Muscle layer of colon (tissue), 2 donors: Measurements from ENCODE around the gene ARSG.
"Not testable (repeated sequence)": the region's sequence is repeated elsewhere in the genome, so short reads cannot be mapped to it uniquely, and the experiment has no call there.

ENCODE experiments used
- H3K27ac ChIP-seq: one replicate; pipeline ENCODE4 v1.7.0; 2013; ENCODE audit warnings: low read depth, mild to moderate bottlenecking, low read length, moderate library complexity
- H3K27me3 ChIP-seq, 2 donors: one replicate each; pipeline ENCODE4 v1.7.0; 2013; ENCODE audit warnings: low read length in 2 of 2, mild to moderate bottlenecking in 2 of 2; ENCODE audit not compliant: insufficient read depth in 2 of 2, control insufficient read depth in 1 of 2
- H3K36me3 ChIP-seq: one replicate; pipeline ENCODE4 v1.7.0; 2013; ENCODE audit warnings: mild to moderate bottlenecking, low read length; ENCODE audit not compliant: insufficient read depth
- H3K4me1 ChIP-seq: one replicate; pipeline ENCODE4 v1.7.0; 2013; ENCODE audit warnings: mild to moderate bottlenecking, low read length; ENCODE audit not compliant: insufficient read depth
- H3K4me3 ChIP-seq, 2 donors: one replicate each; pipeline ENCODE4 v1.7.0; 2013; ENCODE audit warnings: low read length in 2 of 2, low read depth in 1 of 2, mild to moderate bottlenecking in 1 of 2, moderate library complexity in 1 of 2
- H3K9ac ChIP-seq: one replicate; pipeline ENCODE4 v1.7.0; 2013; ENCODE audit warnings: low read length
- H3K9me3 ChIP-seq: one replicate; pipeline ENCODE4 v1.7.0; 2013; ENCODE audit warnings: mild to moderate bottlenecking, low read length
- donor health status: abdominal sarcoma.
- donor health status: Adenocarcinoma of cecum.

Gene ARSG

DNA sequence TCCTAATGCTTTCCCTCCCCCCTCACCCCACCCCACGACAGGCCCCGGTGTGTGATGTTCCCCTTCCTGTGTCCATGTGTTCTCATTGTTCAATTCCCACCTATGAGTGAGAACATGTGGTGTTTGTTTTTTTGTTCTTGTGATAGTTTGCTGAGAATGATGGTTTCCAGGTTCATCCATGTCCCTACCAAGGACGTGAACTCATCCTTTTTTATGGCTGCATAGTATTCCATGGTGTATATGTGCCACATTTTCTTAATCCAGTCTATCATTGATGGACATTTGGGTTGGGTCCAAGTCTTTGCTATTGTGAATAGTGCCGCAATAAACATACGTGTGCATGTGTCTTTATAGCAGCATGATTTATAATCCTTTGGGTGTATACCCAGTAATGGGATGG, 112.5 kb downstream of the ARSG start:
- not testable (repeated sequence) for H3K9ac ChIP-seq, H3K27me3 ChIP-seq, H3K9me3 ChIP-seq, H3K27ac ChIP-seq, H3K36me3 ChIP-seq, H3K4me1 ChIP-seq, H3K4me3 ChIP-seq

GRCh38 chr17:68407656-68408055, 116.4 kb downstream of the ARSG start:
- not testable (repeated sequence) for H3K36me3 ChIP-seq, H3K27me3 ChIP-seq, H3K4me3 ChIP-seq, H3K9me3 ChIP-seq, H3K27ac ChIP-seq, H3K9ac ChIP-seq, H3K4me1 ChIP-seq

DNA sequence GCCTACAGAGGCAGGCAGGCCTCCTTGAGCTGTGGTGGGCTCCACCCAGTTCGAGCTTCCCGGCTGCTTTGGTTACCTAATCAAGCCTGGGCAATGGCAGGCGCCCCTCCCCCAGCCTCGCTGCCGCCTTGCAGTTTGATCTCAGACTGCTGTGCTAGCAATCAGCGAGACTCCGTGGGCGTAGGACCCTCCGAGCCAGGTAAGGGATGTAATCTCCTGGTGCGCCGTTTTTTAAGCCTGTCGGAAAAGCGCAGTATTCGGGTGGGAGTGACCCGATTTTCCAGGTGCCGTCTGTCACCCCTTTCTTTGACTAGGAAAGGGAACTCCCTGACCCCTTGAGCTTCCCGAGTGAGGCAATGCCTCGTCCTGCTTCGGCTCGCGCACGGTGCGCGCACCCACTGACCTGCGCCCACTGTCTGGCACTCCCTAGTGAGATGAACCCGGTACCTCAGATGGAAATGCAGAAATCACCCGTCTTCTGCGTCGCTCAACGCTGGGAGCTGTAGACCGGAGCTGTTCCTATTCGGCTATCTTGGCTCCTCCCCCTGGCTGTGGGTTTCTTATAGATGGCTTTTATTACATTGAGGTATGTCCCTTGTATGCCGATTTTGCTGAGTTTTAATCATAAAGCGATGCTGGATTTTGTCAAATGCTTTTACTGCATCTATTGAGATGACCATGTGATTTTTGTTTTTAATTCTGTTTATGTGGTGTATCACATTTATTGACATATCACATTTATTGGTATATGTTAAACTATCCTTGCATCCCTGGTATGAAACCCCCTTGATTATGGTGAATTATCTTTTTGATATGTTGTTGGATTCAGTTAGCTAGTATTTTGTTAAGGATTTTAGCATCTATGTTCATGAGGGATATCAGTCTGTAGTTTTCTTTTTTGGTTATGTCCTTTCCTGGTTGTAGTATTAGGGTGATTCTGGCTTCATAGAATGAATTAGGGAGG, 122.6 kb downstream of the ARSG start:
- H3K4me3 ChIP-seq, H3K9ac ChIP-seq, H3K27ac ChIP-seq: not testable (repeated sequence)

GRCh38 chr17:68414901-68415300, 123.6 kb downstream of the ARSG start:
- not testable (repeated sequence) for H3K36me3 ChIP-seq, H3K9me3 ChIP-seq, H3K4me3 ChIP-seq, H3K27ac ChIP-seq, H3K9ac ChIP-seq, H3K4me1 ChIP-seq, H3K27me3 ChIP-seq

More for the DNA sequence above, 122.6 kb downstream of the ARSG start:
- not testable (repeated sequence) for H3K27me3 ChIP-seq, H3K4me1 ChIP-seq, H3K9me3 ChIP-seq, H3K36me3 ChIP-seq

GRCh38 chr17:68417317-68417716, 126.0 kb downstream of the ARSG start:
- H3K36me3 ChIP-seq: peaks cover 5% of the 10 kb centered on the region
- no peaks in the 10 kb centered on the region for H3K9me3 ChIP-seq
- no peaks in the 10 kb centered on the region for H3K27me3 ChIP-seq
- H3K27ac ChIP-seq: no peak overlapping the region
- H3K9ac ChIP-seq: no peak overlapping the region
- H3K4me1 ChIP-seq: no peaks in the 10 kb centered on the region
- no peak overlapping the region for H3K4me3 ChIP-seq

DNA sequence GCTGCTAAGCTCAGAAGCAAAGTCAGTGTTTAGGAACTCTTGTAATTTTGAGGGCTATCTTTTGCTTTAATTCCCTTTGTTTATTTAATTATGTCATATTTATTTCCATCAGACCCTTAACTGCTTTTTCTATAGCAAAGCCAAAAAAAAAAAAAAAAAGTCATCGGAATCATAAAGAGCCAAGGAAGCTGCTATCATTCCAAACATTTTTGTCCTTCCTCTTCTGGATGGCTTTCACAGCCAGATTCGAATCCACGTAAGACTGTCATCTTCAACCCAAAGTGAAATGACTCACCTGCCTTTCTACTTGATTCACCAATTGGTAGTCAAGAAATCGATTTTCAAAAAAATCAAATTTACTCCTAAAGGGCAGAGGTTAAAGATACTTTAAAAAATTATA, 127.6 kb downstream of the ARSG start:
- Histone ChIP-seq H3K4me1 (no peaks in the 10 kb centered on the region), H3K27ac (no peak overlapping the region), H3K9me3 (no peaks in the 10 kb centered on the region), H3K27me3 (no peaks in the 10 kb centered on the region), H3K9ac (no peak overlapping the region), H3K36me3 (peaks cover 10% of the 10 kb centered on the region), H3K4me3 (no peak overlapping the region)

GRCh38 chr17:68420065-68420464, 128.8 kb downstream of the ARSG start:
- no peaks in the 10 kb centered on the region for H3K9me3 ChIP-seq
- no peak overlapping the region for H3K27ac ChIP-seq
- H3K36me3 ChIP-seq: peaks cover 13% of the 10 kb centered on the region
- H3K27me3 ChIP-seq: no peaks in the 10 kb centered on the region
- H3K4me1 ChIP-seq: no peaks in the 10 kb centered on the region
- no peak overlapping the region for H3K4me3 ChIP-seq
- no peak overlapping the region for H3K9ac ChIP-seq

GRCh38 chr17:68421486-68421885, 130.2 kb downstream of the ARSG start:
- Histone ChIP-seq H3K9me3 (no peaks in the 10 kb centered on the region), H3K27me3 (no peaks in the 10 kb centered on the region), H3K4me3 (no peak overlapping the region), H3K27ac (no peak overlapping the region), H3K9ac (no peak overlapping the region), H3K4me1 (no peaks in the 10 kb centered on the region), H3K36me3 (peaks cover 26% of the 10 kb centered on the region)

- Histone ChIP-seq H3K27ac (no peak overlapping the region), H3K9me3 (no peaks in the 10 kb centered on the region), H3K4me3 (no peak overlapping the region), H3K27me3 (no peaks in the 10 kb centered on the region), H3K4me1 (no peaks in the 10 kb centered on the region), H3K9ac (no peak overlapping the region), H3K36me3 (peaks cover 26% of the 10 kb centered on the region)
Measured at GRCh38 chr17:68422821-68423220, 131.5 kb downstream of the ARSG start.

- Histone ChIP-seq H3K27ac (no peak overlapping the region), H3K9ac (no peak overlapping the region), H3K9me3 (no peaks in the 10 kb centered on the region), H3K27me3 (no peaks in the 10 kb centered on the region), H3K36me3 (peaks cover 27% of the 10 kb centered on the region), H3K4me3 (no peak overlapping the region), H3K4me1 (no peaks in the 10 kb centered on the region)
Measured at GRCh38 chr17:68423251-68423650, 132.0 kb downstream of the ARSG start.

- Histone ChIP-seq H3K9me3 (no peaks in the 10 kb centered on the region), H3K27me3 (no peaks in the 10 kb centered on the region), H3K9ac (no peak overlapping the region), H3K27ac (no peak overlapping the region), H3K36me3 (peaks cover 37% of the 10 kb centered on the region), H3K4me1 (no peaks in the 10 kb centered on the region), H3K4me3 (no peak overlapping the region)
Measured at GRCh38 chr17:68424203-68424602, 132.9 kb downstream of the ARSG start.

DNA sequence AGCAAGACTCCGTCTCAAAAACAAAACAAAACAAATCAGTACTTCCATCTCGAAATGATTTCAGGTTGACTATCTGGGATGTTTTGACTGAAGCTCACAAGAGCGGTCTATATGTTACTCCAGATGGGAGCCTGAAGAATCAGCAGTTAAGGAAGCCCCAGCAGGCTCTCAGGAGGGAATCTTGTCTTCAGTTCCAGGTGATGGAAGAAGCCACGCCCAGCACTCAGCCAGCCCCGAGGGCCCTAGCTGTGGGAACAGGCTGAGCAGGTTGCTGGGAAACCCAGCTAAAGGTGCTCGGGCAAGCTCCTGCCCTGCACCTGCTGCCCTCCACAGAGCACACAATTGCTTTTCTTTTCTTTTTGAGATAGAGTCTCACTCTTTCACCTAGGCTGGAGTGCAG, 133.6 kb downstream of the ARSG start:
- Histone ChIP-seq H3K9ac (no peak overlapping the region), H3K27me3 (no peaks in the 10 kb centered on the region), H3K36me3 (peaks cover 37% of the 10 kb centered on the region), H3K9me3 (no peaks in the 10 kb centered on the region), H3K4me3 (no peak overlapping the region), H3K4me1 (no peaks in the 10 kb centered on the region), H3K27ac (no peak overlapping the region)
